Stimulated activated effector memory CD8-positive, alpha-beta T cell treated with anti-CD3 and anti-CD28 coated beads, Interleukin-12 subunit alpha, Interleukin-12 subunit beta, amount 100 ng/mL, for 72 hours (primary cell): ENCODE results near the gene PFAS.

Experiments
- ATAC-seq: fragments of 150-1000 bp; cut with Tn5 transposase; 2 replicates; pipeline ENCODE4 v1.10.0; 2021
- DNase-seq, 2 donors: peaks; one replicate each; pipeline ENCODE4 v3.0.0; 2021 to 2022; ENCODE audit warnings: low spot score in 2 of 2
- H3K27ac Mint-ChIP-seq: one replicate; pipeline ENCODE4 v1.8.0; 2022; ENCODE audit warnings: mild to moderate bottlenecking, mixed read lengths
- H3K36me3 Mint-ChIP-seq: one replicate; pipeline ENCODE4 v1.8.0; 2022; ENCODE audit warnings: mild to moderate bottlenecking, mixed read lengths
- H3K4me1 Mint-ChIP-seq: one replicate; pipeline ENCODE4 v1.8.0; 2022; ENCODE audit warnings: mixed read lengths
- H3K4me3 Mint-ChIP-seq: one replicate; pipeline ENCODE4 v1.8.0; 2022; ENCODE audit warnings: mild to moderate bottlenecking, mixed read lengths
- H3K9me3 Mint-ChIP-seq: one replicate; pipeline ENCODE4 v1.8.0; 2022; ENCODE audit warnings: mixed read lengths

Gene PFAS

DNA sequence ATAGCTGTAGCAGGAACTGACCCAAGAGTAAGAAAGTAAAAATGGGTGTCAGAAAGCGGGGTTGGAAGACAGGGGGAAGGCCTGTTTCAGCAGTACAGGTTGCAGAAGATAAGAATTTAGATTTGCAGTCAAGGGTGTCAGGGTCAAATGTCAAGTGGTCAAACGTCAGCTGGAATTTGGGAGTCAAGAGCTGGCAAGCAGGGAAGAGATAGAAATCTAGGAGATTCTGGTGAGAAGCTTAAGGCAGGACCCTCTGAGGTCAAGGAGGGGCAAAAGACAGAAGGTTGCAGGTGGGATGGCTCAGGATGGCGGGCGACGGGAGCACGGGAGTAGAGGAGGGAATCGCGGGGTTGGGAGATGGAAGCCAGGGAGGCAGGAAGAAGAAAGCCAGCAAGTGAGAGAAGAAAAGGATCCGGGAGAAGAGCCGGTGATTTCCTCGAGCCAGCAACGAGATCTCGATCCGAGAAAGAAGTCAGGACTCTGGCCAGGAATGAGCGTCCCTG is 45.8 kb downstream of the PFAS start:
- H3K36me3 Mint-ChIP-seq, result peaks cover 4% of the 10 kb centered on the region
- no peak for ATAC-seq
- H3K4me1 Mint-ChIP-seq, result peaks cover 47% of the 10 kb centered on the region
- H3K9me3 Mint-ChIP-seq, result no peaks in the 10 kb centered on the region
- no peak for DNase-seq
- peak overlapping the region; percentile 94 for H3K27ac Mint-ChIP-seq
- peak overlapping the region; percentile 78 for H3K4me3 Mint-ChIP-seq

DNA sequence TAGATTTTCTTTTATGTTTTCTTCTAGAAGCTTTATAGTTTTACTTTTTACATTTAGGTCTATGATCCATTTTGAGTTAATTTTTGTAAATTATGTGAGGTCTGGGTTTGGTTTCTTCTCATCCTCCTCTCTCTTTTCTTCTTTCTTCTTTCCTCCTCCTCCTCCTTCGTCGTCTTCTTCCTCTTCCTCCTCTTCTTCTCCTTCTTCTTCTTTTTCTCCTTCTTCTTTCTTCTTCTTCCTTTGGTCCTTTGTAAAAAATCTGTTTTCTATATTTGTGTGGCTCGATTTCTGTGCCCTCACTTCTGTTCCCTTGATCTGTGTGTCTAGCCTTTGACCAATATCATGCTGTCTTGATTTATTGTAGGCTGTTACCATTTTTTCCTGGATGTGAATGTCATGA is 51.1 kb downstream of the PFAS start:
- Mint-ChIP-seq H3K27ac (no peak overlapping the region), H3K36me3 (no peaks in the 10 kb centered on the region), H3K9me3 (no peaks in the 10 kb centered on the region), H3K4me3 (no peak overlapping the region), H3K4me1 (peaks cover 20% of the 10 kb centered on the region)
- ATAC-seq (no peak), DNase-seq (no peak)

GRCh38 chr17:8300627-8301242 is 51.6 kb downstream of the PFAS start:
- peak; percentile 34 to 73 for DNase-seq
- peak; percentile 94 for ATAC-seq
- Mint-ChIP-seq H3K4me1 (peaks cover 15% of the 10 kb centered on the region), H3K36me3 (no peaks in the 10 kb centered on the region), H3K27ac (no peak overlapping the region), H3K4me3 (no peak overlapping the region), H3K9me3 (no peaks in the 10 kb centered on the region)

DNA sequence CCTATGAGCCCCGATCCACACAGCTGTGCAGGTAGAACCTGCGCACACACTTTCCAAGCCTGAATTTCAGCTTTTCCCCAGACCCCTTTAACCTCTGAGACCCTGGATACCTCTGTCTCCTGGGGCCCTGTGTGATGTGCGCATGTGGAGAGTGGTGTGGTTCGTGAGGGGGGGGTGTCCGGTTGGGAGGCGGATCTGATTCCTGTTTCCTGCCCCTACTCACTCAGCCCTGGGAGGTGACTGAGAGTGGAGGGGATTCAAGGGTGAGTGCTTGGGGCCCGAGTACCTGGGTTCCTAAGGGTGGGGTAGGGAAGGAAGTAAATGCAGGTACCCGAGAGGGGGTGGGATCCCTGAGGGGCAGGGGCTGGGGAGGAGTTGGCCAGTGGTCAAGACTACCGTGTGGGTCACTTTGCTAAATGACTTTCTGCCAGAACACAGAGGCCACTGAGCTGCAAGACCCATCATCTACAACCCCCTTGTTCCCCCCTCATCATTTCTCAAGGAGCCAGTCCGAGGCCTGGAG is 61.6 kb downstream of the PFAS start:
- Mint-ChIP-seq H3K4me1 (peaks cover 5% of the 10 kb centered on the region), H3K9me3 (no peaks in the 10 kb centered on the region), H3K27ac (peak overlapping the region; percentile 20), H3K36me3 (no peaks in the 10 kb centered on the region), H3K4me3 (no peak overlapping the region)
- DNase-seq (no peak), ATAC-seq (no peak)

DNA sequence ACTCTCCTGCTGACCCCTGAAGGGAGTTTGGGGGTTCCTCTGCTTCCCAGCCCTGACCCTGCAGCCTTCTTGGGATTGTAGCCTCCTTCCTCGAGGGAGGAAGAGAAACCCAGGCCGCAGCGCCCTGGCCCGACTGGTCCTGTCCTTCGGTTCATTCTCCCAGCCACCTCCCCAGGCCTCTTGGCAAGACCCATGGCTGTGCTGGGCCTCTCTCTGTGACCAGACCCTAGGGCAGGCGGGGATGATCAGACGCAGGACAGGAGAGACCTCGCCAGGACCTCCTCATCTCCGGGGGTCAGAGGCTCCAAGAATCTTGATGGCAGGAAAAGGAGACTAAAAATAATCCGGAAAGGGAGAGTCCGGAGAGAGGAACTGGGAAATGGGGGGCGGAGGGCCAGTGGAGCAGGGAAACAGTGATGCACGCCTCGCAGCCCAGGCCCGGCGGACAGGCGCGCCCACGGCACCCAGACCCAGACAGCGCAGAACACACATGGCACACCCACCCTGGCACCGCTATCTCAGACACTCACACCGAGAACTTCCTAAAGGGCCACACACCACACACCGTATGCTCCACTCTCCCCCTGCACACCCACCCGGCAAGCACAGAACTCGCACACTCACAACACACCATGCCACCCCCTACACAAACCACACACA is 62.2 kb downstream of the PFAS start:
- DNase-seq, result no peak
- H3K9me3 Mint-ChIP-seq, result no peaks in the 10 kb centered on the region
- no peak for ATAC-seq
- H3K27ac Mint-ChIP-seq, result no peak overlapping the region
- no peaks in the 10 kb centered on the region for H3K36me3 Mint-ChIP-seq
- no peak overlapping the region for H3K4me3 Mint-ChIP-seq
- H3K4me1 Mint-ChIP-seq, result peaks cover 5% of the 10 kb centered on the region

GRCh38 chr17:8312251-8312650 is 63.2 kb downstream of the PFAS start:
- Mint-ChIP-seq H3K4me3 (no peak overlapping the region), H3K9me3 (no peaks in the 10 kb centered on the region), H3K27ac (no peak overlapping the region), H3K4me1 (peaks cover 5% of the 10 kb centered on the region), H3K36me3 (no peaks in the 10 kb centered on the region)
- ATAC-seq, result no peak
- no peak for DNase-seq

DNA sequence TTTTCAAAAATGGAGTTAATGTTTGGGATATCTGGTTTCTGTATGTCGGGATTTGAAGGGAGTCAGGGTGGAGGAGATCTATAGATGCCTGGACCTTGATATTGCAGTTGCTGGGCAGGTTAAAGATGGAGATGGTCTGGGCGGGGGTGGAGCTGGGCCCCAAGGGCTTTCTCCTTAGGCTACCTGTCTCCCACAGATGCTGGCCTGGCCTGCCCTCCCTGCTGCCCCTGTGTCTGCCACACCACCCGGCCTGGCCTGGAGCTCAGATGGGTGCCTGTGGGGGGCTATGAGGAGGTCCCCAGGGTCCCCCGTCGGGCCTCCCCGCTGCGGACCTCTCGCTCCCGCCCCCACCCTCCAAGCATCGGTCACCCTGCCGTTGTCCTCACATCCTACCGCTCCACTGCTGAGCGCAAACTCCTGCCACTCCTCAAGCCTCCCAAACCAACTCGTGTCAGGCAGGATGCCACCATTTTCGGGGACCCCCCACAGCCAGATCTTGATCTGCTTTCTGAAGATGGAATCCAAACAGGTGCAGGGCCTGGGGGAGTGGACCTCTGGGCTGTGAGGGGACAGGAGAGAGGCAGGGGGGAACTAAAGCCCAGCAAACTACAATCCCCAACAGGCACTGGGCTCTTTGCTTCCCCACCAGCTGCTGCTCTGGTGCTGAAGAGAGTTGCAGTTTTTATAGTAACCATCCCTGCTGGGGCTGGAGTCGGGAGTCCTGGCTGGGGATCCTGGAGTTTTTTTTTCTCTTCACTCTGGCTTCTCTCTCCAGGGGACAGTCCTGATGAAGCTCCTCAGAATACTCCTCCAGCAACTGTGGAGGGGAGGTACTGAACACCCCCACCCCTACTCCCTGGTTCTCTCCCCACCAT is 63.9 kb downstream of the PFAS start:
- Mint-ChIP-seq H3K9me3 (no peaks in the 10 kb centered on the region), H3K36me3 (no peaks in the 10 kb centered on the region), H3K4me3 (no peak overlapping the region), H3K27ac (no peak overlapping the region), H3K4me1 (peaks cover 5% of the 10 kb centered on the region)
- no peak for ATAC-seq
- DNase-seq, result no peak

DNA sequence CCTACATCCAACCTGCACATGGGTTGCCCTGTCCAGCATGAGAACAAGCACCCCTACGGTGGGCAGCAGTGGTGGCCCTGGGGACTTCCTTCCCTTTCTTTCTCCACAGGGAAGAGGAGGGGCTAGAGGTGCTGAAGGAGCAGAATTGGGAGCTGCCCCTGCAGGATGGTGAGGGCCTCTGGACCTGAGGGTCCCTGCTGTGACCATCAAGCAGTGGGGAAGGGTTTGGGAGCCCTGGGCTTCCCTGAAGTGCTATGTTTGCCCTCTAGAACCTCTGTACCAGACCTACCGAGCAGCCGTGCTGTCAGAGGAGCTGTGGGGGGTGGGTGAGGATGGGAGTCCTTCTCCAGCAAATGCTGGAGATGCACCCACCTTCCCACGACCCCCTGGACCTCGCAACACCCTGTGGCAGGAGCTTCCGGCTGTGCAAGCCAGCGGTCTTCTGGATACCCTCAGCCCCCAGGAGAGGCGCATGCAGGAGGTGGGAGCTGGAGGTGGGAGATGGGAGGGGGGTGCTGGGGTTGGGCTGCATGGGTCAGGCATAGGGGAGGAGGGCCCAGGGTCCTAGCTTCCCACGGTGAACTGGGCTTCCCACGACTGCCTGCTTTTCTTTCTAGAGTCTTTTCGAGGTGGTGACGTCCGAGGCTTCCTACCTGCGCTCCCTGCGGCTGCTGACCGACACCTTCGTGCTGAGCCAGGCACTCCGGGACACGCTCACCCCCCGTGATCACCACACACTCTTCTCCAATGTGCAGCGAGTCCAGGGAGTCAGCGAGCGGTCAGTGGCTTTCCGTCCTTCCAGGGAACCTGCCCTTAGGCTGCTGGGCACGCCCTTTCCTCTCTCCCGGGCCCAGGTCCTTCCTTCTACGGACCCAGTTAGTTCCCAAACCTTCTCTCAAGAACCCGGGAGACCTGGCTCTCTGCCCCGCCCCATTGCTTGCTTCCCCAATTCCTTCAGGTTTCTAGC is 66.0 kb downstream of the PFAS start:
- ATAC-seq, result no peak
- H3K27ac Mint-ChIP-seq, result no peak overlapping the region
- no peaks in the 10 kb centered on the region for H3K36me3 Mint-ChIP-seq
- no peak for DNase-seq
- no peak overlapping the region for H3K4me3 Mint-ChIP-seq
- no peaks in the 10 kb centered on the region for H3K9me3 Mint-ChIP-seq
- peaks cover 5% of the 10 kb centered on the region for H3K4me1 Mint-ChIP-seq

GRCh38 chr17:8315764-8316217 is 66.7 kb downstream of the PFAS start:
- ATAC-seq, result no peak
- Mint-ChIP-seq H3K36me3 (no peaks in the 10 kb centered on the region), H3K4me3 (no peak overlapping the region), H3K4me1 (no peaks in the 10 kb centered on the region), H3K9me3 (no peaks in the 10 kb centered on the region), H3K27ac (no peak overlapping the region)
- no peak for DNase-seq

GRCh38 chr17:8318010-8318935 is 69.2 kb downstream of the PFAS start:
- no peaks in the 10 kb centered on the region for H3K36me3 Mint-ChIP-seq
- no peak overlapping the region for H3K4me3 Mint-ChIP-seq
- no peak overlapping the region for H3K27ac Mint-ChIP-seq
- no peaks in the 10 kb centered on the region for H3K9me3 Mint-ChIP-seq
- no peak for ATAC-seq
- H3K4me1 Mint-ChIP-seq, result no peaks in the 10 kb centered on the region
- no peak for DNase-seq
